Activated CD8-positive, alpha-beta T cell treated with anti-CD3 and anti-CD28 coated beads for 36 hours (primary cell): ENCODE data around the gene IKZF3. TPM values are rescaled to one million over a fixed set of nuclear protein-coding genes. Genes with fewer than 3 reads are reported as not detected.
"Not testable (repeated sequence)": the region's sequence is repeated elsewhere in the genome, so short reads cannot be mapped to it uniquely, and the experiment has no call there.

Source experiments
- ATAC-seq: fragments of 200-7000 bp; cut with Tn5 transposase; one replicate; pipeline ENCODE4 v1.10.0; 2021; ENCODE audit warnings: mild to moderate bottlenecking, moderate library complexity
- CTCF ChIA-PET: fragments of 350-600 bp; sonication (Branson Sonifier 250); formaldehyde crosslinking; loops from one replicate; lab custom pipeline; 2021; ENCODE audit warnings: antibody characterized with exemption; lab: Charles Lee
- POLR2A ChIA-PET: fragments of 350-600 bp; sonication (Branson Sonifier 250); formaldehyde crosslinking; loops from one replicate; lab custom pipeline; 2021; ENCODE audit warnings: antibody characterized with exemption; lab: Charles Lee
- DNase-seq: peaks from one replicate; pipeline ENCODE4 v3.0.0-alpha.2; 2020
- H3K27ac Mint-ChIP-seq: one replicate; pipeline ENCODE4 v1.8.0; 2021; ENCODE audit warnings: mild to moderate bottlenecking, mixed read lengths
- H3K27me3 Mint-ChIP-seq: one replicate; pipeline ENCODE4 v1.8.0; 2021; ENCODE audit warnings: mixed read lengths
- H3K36me3 Mint-ChIP-seq: one replicate; pipeline ENCODE4 v1.8.0; 2021; ENCODE audit warnings: low read depth, mixed read lengths
- H3K4me1 Mint-ChIP-seq: one replicate; pipeline ENCODE4 v1.8.0; 2021; ENCODE audit warnings: low read depth, mixed read lengths
- H3K4me3 Mint-ChIP-seq: one replicate; pipeline ENCODE4 v1.8.0; 2021; ENCODE audit warnings: mild to moderate bottlenecking, moderate library complexity, mixed read lengths
- H3K9me3 Mint-ChIP-seq: one replicate; pipeline ENCODE4 v1.8.0; 2021; ENCODE audit warnings: mixed read lengths
- intact Hi-C: fragments of 100-400 bp; cut with micrococcal nuclease; formaldehyde crosslinking; loops from one replicate; pipeline ENCODE4 v1.10.0; 2022
- total RNA-seq, 2 experiments: library from RNA; stranded (reverse); gene quantifications; one replicate each; pipeline ENCODE4 v1.2.3, GENCODE V29; 2021
- TF ChIP-seq, protein P1 (sequence below): fragments of 200-600 bp; IDR thresholded peaks from one replicate; pipeline ENCODE4 v1.8.0; 2022; ENCODE audit warnings: antibody characterized with exemption, mild to moderate bottlenecking

IKZF3 gene
- total RNA-seq, 2 experiments from 2014 or later = 52.1 to 52.2 TPM

DNA sequence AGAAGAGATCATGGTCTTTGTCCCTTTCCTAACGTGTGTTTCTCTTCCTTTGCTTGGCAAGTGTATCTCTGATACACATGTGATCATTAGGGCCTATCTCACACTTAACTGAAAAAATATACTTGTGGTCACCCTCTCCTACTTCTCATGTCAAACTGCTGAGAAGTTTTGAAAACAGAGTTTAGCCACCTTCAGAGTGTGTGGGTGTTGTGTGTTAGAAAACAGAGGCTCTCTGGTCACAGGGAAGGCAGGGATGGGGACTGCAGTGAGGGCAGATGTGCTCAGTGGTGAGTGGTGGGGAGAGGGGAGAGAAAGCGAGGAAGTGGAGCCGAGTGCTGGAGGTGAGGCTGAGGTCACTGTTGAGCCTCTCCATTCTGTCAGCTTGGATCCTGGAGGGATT, 97.0 kb downstream of the IKZF3 start:
- intact Hi-C loops = no loop called here
- Mint-ChIP-seq H3K4me3 (peak overlapping the region; percentile 16), H3K4me1 (peaks cover 89% of the 10 kb centered on the region), H3K9me3 (no peaks in the 10 kb centered on the region), H3K27me3 (no peaks in the 10 kb centered on the region), H3K36me3 (peaks cover 82% of the 10 kb centered on the region), H3K27ac (peak overlapping the region; percentile 90)
- ATAC-seq = no peak
- ChIA-PET POLR2A (interaction anchor here (0.9 to 1.4 kb wide), 3 partner anchors 7 to 159 kb away, joined by 3 to 4 read pairs (median 4); no protein-coding TSS in a partner anchor), CTCF (interaction anchor here (1.0 to 1.1 kb wide), 5 partner anchors 9 to 145 kb away, joined by 3 to 5 read pairs (median 4); partner anchors contain the start of gene IKZF3)
- peak; percentile 43 for DNase-seq
- TF ChIP-seq, protein P1, sequence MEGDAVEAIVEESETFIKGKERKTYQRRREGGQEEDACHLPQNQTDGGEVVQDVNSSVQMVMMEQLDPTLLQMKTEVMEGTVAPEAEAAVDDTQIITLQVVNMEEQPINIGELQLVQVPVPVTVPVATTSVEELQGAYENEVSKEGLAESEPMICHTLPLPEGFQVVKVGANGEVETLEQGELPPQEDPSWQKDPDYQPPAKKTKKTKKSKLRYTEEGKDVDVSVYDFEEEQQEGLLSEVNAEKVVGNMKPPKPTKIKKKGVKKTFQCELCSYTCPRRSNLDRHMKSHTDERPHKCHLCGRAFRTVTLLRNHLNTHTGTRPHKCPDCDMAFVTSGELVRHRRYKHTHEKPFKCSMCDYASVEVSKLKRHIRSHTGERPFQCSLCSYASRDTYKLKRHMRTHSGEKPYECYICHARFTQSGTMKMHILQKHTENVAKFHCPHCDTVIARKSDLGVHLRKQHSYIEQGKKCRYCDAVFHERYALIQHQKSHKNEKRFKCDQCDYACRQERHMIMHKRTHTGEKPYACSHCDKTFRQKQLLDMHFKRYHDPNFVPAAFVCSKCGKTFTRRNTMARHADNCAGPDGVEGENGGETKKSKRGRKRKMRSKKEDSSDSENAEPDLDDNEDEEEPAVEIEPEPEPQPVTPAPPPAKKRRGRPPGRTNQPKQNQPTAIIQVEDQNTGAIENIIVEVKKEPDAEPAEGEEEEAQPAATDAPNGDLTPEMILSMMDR = no peak

DNA sequence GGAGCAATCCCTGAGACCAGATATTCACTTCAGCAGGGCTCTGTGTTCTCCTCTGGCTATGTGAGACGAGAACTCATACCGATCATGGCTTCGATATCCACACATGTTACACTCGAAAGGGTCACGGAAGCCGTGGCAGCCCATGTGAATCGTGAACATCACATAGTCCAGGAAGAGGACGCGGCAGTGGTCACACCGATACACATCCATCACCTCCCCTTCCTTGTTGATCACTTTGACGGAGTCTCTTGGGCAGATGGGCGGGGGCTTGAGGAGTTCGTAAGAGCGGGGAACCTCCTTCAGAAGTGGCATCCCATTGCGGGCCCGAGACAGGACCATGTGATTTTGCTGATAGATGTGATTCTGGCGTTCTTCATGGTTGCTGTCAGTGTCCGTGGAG, 98.3 kb downstream of the IKZF3 start:
- peaks cover 79% of the 10 kb centered on the region for H3K36me3 Mint-ChIP-seq
- TF ChIP-seq, protein P1 = no peak
- peaks cover 88% of the 10 kb centered on the region for H3K4me1 Mint-ChIP-seq

DNA sequence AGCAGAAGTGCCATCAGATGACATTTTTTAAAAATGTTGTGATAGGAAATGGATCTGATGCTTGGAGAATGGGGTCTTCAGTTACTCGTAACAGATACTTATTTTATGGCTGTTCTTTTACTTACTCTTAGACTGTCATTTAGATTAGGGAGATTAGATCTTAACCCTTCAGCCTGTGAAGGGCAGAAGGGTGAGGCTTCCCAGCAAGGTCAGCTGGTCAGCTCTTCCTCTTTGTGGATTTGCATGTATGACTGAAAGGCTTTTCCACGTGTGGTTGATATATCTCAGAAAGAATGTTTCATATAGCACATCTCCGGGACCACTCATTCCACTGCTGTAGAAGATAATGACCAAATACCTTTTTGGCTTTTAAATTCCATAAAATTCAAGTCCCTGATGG, 98.9 kb downstream of the IKZF3 start:
- Mint-ChIP-seq H3K4me3 (no peak overlapping the region), H3K27me3 (no peaks in the 10 kb centered on the region), H3K4me1 (peaks cover 85% of the 10 kb centered on the region), H3K9me3 (no peaks in the 10 kb centered on the region), H3K27ac (peak overlapping the region; percentile 90), H3K36me3 (peaks cover 82% of the 10 kb centered on the region)
- no peak for ATAC-seq
- intact Hi-C loops = no loop called here
- TF ChIP-seq, protein P1 = no peak
- ChIA-PET POLR2A (interaction anchor here (2.2 kb wide), 1 partner anchor 10 kb away, joined by 10 read pairs; no protein-coding TSS in a partner anchor), CTCF (interaction anchor here (0.6 to 1.8 kb wide), 2 partner anchors 48 to 144 kb away, joined by 3 to 4 read pairs; no protein-coding TSS in a partner anchor)
- no peak for DNase-seq

More for the DNA sequence above, 98.3 kb downstream of the IKZF3 start:
- ATAC-seq (no peak), DNase-seq (no peak)
- no peaks in the 10 kb centered on the region for H3K9me3 Mint-ChIP-seq
- ChIA-PET CTCF (interaction anchor here (1.8 kb wide), 1 partner anchor 144 kb away, joined by 4 read pairs; no protein-coding TSS in a partner anchor), POLR2A (interaction anchor here (2.2 kb wide), 1 partner anchor 10 kb away, joined by 10 read pairs; no protein-coding TSS in a partner anchor)
- intact Hi-C loops = no loop called here
- H3K4me3 Mint-ChIP-seq = no peak overlapping the region
- peak overlapping the region; percentile 90 for H3K27ac Mint-ChIP-seq
- no peaks in the 10 kb centered on the region for H3K27me3 Mint-ChIP-seq

DNA sequence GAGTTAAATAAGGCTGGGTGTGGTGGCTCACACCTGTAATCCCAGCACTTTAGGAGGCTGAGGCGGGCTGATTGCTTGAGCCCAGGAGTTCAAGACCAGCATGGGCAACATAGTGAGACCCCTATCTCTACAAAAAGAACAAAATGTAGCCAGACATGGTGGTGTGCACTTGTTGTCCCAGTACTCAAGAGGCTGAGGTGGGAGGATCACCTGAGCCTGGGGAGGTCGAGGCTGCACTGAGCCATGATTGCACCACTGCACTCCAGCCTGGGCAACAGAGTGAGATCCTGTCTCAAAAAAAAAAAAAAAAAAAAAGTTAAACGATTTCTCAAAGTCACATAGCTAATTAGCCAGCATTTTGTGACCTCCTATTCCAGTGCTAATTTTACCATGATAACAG, 99.9 kb downstream of the IKZF3 start:
- POLR2A ChIA-PET = interaction anchor here (0.6 to 1.3 kb wide), 4 partner anchors 10 to 191 kb away, joined by 3 to 4 read pairs (median 3); no protein-coding TSS in a partner anchor
- H3K27me3 Mint-ChIP-seq, intact Hi-C loops, H3K27ac Mint-ChIP-seq, H3K9me3 Mint-ChIP-seq, DNase-seq, ATAC-seq, H3K4me3 Mint-ChIP-seq: not testable (repeated sequence)
- CTCF ChIA-PET = interaction anchor here (1.2 to 1.8 kb wide), 2 partner anchors 129 to 143 kb away, joined by 4 read pairs; no protein-coding TSS in a partner anchor
- peaks cover 82% of the 10 kb centered on the region for H3K4me1 Mint-ChIP-seq
- H3K36me3 Mint-ChIP-seq = peaks cover 82% of the 10 kb centered on the region

DNA sequence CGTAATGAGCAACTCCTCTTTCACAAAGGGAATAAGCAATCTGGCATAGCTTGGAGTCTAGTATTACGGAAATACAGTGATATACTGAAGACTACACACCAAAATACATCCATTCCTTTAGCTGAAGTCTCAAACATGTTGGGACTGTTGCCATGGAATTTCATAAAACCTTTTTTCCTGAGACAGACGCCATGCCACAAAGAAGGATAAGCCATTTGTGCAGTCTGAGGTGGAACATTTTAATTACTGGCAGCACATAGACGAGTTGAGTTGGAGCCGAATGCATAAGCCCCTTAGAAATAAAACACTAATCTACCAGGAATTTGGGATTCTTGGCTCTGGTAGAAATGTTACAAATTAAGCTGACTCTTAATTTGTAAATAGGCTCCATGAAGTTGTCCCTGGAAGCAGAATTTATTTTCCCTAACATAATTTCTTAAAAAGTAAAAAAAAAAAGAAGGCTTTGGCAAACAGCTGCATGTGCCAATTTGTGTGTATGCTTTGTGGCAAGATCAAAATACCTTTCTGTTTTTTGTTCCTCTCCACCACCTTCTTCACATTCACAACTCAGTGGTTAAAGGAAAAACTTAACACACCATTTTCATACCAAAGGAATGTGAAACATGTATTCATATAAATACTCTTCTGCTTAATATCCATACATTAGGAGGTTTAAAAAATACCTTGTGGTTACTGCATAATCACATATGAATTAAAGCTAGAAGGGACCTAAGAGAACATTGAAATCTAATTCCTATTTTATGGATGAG, 100.9 kb downstream of the IKZF3 start:
- TF ChIP-seq, protein P1 = no peak
- H3K27me3 Mint-ChIP-seq = no peaks in the 10 kb centered on the region
- H3K27ac Mint-ChIP-seq = peak overlapping the region; percentile 76
- CTCF ChIA-PET = interaction anchor here (1.2 kb wide), 1 partner anchor 128 kb away, joined by 4 read pairs; no protein-coding TSS in a partner anchor
- H3K4me3 Mint-ChIP-seq = no peak overlapping the region
- POLR2A ChIA-PET = interaction anchor here (0.6 to 1.3 kb wide), 6 partner anchors 9 to 192 kb away, joined by 3 to 4 read pairs (median 3); no protein-coding TSS in a partner anchor
- H3K9me3 Mint-ChIP-seq = no peaks in the 10 kb centered on the region
- peaks cover 82% of the 10 kb centered on the region for H3K4me1 Mint-ChIP-seq
- peaks cover 78% of the 10 kb centered on the region for H3K36me3 Mint-ChIP-seq
- no peak for ATAC-seq
- no peak for DNase-seq
- intact Hi-C loops = no loop called here
